Ovary (tissue), 9 donors: ENCODE results near the gene NCOA5. TPM values are rescaled to one million over a fixed set of nuclear protein-coding genes. Genes with fewer than 3 reads are reported as not detected.

Experiments
- DNase-seq, 5 donors: peaks; one replicate each; pipeline ENCODE4 v3.0.0-alpha.2; 2019 to 2020
- H3K27ac ChIP-seq, 2 donors: fragments of 200-600 bp; one replicate each; pipeline versions ENCODE4 v1.5.1 to v1.8.0; 2019 to 2022
- H3K27me3 ChIP-seq: fragments of 200-600 bp; one replicate; pipeline ENCODE4 v1.8.0; 2022
- H3K36me3 ChIP-seq: fragments of 200-600 bp; sonication (generic); one replicate; pipeline ENCODE4 v1.5.1; 2019
- H3K4me1 ChIP-seq: one replicate; pipeline ENCODE4 v1.8.1; 2013; ENCODE audit warnings: mild to moderate bottlenecking, moderate library complexity; ENCODE audit not compliant: insufficient read depth
- H3K4me3 ChIP-seq: fragments of 200-600 bp; sonication (generic); one replicate; pipeline ENCODE4 v1.5.1; 2017
- H3K9me3 ChIP-seq, 2 donors: fragments of 200-600 bp in 1 of 2; sonication (generic) in 1 of 2; one replicate each; pipeline versions ENCODE4 v1.5.1 to v1.8.1; 2013 to 2019; ENCODE audit warnings: mild to moderate bottlenecking in 1 of 2, moderate library complexity in 1 of 2
- CTCF ChIP-seq, 3 donors: fragments of 450-650 bp in 2 of 3; fragments of 200-600 bp in 1 of 3; IDR thresholded peaks; one replicate each; pipeline versions ENCODE4 v1.5.1 to v1.8.0; 2016 to 2022; ENCODE audit warnings: antibody characterized with exemption in 3 of 3, mild to moderate bottlenecking in 1 of 3
- EP300 ChIP-seq: sonication (generic); formaldehyde crosslinking; IDR thresholded peaks from one replicate; pipeline ENCODE4 v1.6.1; 2017; ENCODE audit warnings: antibody characterized with exemption
- POLR2A ChIP-seq: fragments of 450-650 bp; IDR thresholded peaks from one replicate; pipeline ENCODE4 v1.6.1; 2017; ENCODE audit warnings: antibody characterized with exemption, mild to moderate bottlenecking, moderate library complexity
- WGBS, 3 donors: extraction: QIAGEN DNeasy Blood & Tissue Kit in 1 of 3; methylation state at CpG; one replicate each; pipeline versions ENCODE4 v1.1.5 to v1.1.7; 2013 to 2017; 5-methylcytosine and 5-hydroxymethylcytosine counted together
- intact Hi-C, 4 donors: fragments of 100-400 bp; cut with DNase I; formaldehyde crosslinking; loops; one replicate each; pipeline versions ENCODE4 v1.11.0 to v1.15.1; 2022 to 2023
- polyA plus RNA-seq, 2 donors: library from polyadenylated mRNA; stranded (reverse); fragments of 200-250 nt in 1 of 2; fragments of 350-450 nt in 1 of 2; fragmentation: Illumina TruSeq in 1 of 2; extraction: RNeasy Lipid Tissue Mini Kit (QIAGEN cat#74804) in 1 of 2; gene quantifications; one replicate each; pipeline ENCODE4 v1.2.3, GENCODE V29; 2013 to 2014
- total RNA-seq, 7 donors: library from RNA; depleted of rRNA in 2 of 7; stranded (reverse); fragments of >200 nt in 2 of 7; fragmentation: NEBNext Ultra II Directional in 3 of 7; extraction: Animal tissue kit (Norgen Biotek cat#: 25700) in 3 of 7; gene quantifications; one replicate each; pipeline versions ENCODE4 v1.1.0 to v1.2.4, GENCODE V29; 2016 to 2023
- donor health status: DM: no; HTN: no; CAD: no; lungs with moderate emphysema.
- donor health status: DM: no; HTN: no; CAD: no.
- donor health status: Bipolar disorder and iron deficiency.
- donor health status: DM: yes; HTN: yes; CAD: no.
- donor health status: DM: no; HTN: no; CAD: no.
- donor health status: DM: yes; HTN: yes; CAD: no.

The NCOA5 gene
- total and polyA plus RNA-seq, 9 donors, result 27.6 to 51.1 (median 35.6) TPM

- Histone ChIP-seq H3K4me1 (no peaks in the 10 kb centered on the region), H3K36me3 (no peaks in the 10 kb centered on the region), H3K4me3 (no peak overlapping the region), H3K27ac (no peak overlapping the region), H3K9me3 (no peaks in the 10 kb centered on the region), H3K27me3 (no peaks in the 10 kb centered on the region)
- TF ChIP-seq EP300 (no peak), POLR2A (no peak), CTCF (IDR thresholded peaks at IDR 0.05) (no peak)
- WGBS, 3 donors, result 0 to 2% (median 1%) methylated on average over 52 to 55 of the region's 55 CpGs
- intact Hi-C loops, result no loop called here
- DNase-seq, result no peak
Measured at GRCh38 chr20:46031701-46032254, 58.0 kb downstream of the NCOA5 start.

- H3K4me3 ChIP-seq, result no peak overlapping the region
- DNase-seq, result no peak
- no peak overlapping the region for H3K27ac ChIP-seq
- H3K4me1 ChIP-seq, result no peaks in the 10 kb centered on the region
- H3K27me3 ChIP-seq, result no peaks in the 10 kb centered on the region
- H3K36me3 ChIP-seq, result no peaks in the 10 kb centered on the region
- TF ChIP-seq EP300, result no peak
- no peak for TF ChIP-seq POLR2A
- TF ChIP-seq CTCF (IDR thresholded peaks at IDR 0.05), result no peak
- WGBS, 3 donors, result 14 to 22% (median 18%) methylated on average over 11 of the region's 11 CpGs
- no peaks in the 10 kb centered on the region for H3K9me3 ChIP-seq
- intact Hi-C loops, result no loop called here
Measured at GRCh38 chr20:46031014-46031569, 58.7 kb downstream of the NCOA5 start.

- Histone ChIP-seq H3K36me3 (no peaks in the 10 kb centered on the region), H3K27ac (no peak overlapping the region), H3K9me3 (no peaks in the 10 kb centered on the region), H3K27me3 (no peaks in the 10 kb centered on the region), H3K4me3 (no peak overlapping the region), H3K4me1 (no peaks in the 10 kb centered on the region)
- no peak for TF ChIP-seq POLR2A
- TF ChIP-seq CTCF (IDR thresholded peaks at IDR 0.05), result no peak
- TF ChIP-seq EP300, result no peak
- intact Hi-C loops, result no loop called here
- 4 to 7% (median 4%) methylated on average over 23 to 49 of the region's 49 CpGs for WGBS, 3 donors
- DNase-seq, result no peak
Measured at GRCh38 chr20:46030284-46031013, 59.3 kb downstream of the NCOA5 start.

- Histone ChIP-seq H3K36me3 (no peaks in the 10 kb centered on the region), H3K27me3 (no peaks in the 10 kb centered on the region), H3K4me1 (no peaks in the 10 kb centered on the region), H3K4me3 (no peak within 1 kb of the TSS), H3K9me3 (no peaks in the 10 kb centered on the region), H3K27ac (no peak within 1 kb of the TSS)
- 15 to 18% (median 15%) methylated on average over 44 to 56 of the region's 56 CpGs for WGBS, 3 donors
- intact Hi-C loops, result loop anchor here in 1 of 4 donors (10.0 kb wide), 1 partner anchor 146 kb away; no protein-coding TSS in a partner anchor
- no peak for DNase-seq
- TF ChIP-seq CTCF (IDR thresholded peaks at IDR 0.05), result no peak
- no peak for TF ChIP-seq POLR2A
- TF ChIP-seq EP300, result no peak
Measured at GRCh38 chr20:46028772-46029371, 60.9 kb downstream of the NCOA5 start, which contains the start of gene SLC12A5. Gene SLC12A5 (plus strand): TSS chr20:46029215. CDS start chr20:46029345, 130 bp downstream.
